Neural cell (in vitro differentiated cells): ENCODE results near the gene PGA3. TPM values are rescaled to one million over a fixed set of nuclear protein-coding genes. Genes with fewer than 3 reads are reported as not detected.
"Not testable (repeated sequence)": the region's sequence is repeated elsewhere in the genome, so short reads cannot be mapped to it uniquely, and the experiment has no call there.

Experiments
- H2AFZ ChIP-seq: fragments of 200-600, 300-800 bp; sonication (generic), shearing (Covaris generic); 2 replicates; pipeline ENCODE4 v1.6.0; 2014; ENCODE audit warnings: low read depth, mild to moderate bottlenecking, antibody characterized with exemption, low read length, moderate library complexity
- H3F3A ChIP-seq: fragments of 200-600 bp; shearing (Covaris generic); 2 replicates; pipeline ENCODE4 v1.6.1; 2016; ENCODE audit warnings: mild to moderate bottlenecking, moderate library complexity, mixed read lengths, antibody characterized with exemption, low read length; ENCODE audit not compliant: insufficient read depth, poor library complexity, severe bottlenecking
- H3K27ac ChIP-seq: fragments of 200-600, 300-800 bp; sonication (generic), shearing (Covaris generic); 2 replicates; pipeline ENCODE4 v1.5.1; 2014; ENCODE audit warnings: mild to moderate bottlenecking, low read length, moderate library complexity
- H3K27me3 ChIP-seq: fragments of 300-800, 200-600 bp; sonication (generic), shearing (Covaris generic); 2 replicates; pipeline ENCODE4 v1.6.0; 2014; ENCODE audit warnings: mild to moderate bottlenecking, low read depth, low read length, moderate library complexity; ENCODE audit not compliant: insufficient read depth
- H3K36me3 ChIP-seq: fragments of 300-800, 200-600 bp; sonication (generic), shearing (Covaris generic); 2 replicates; pipeline ENCODE4 v1.5.1; 2014; ENCODE audit warnings: mild to moderate bottlenecking, antibody characterized with exemption, low read length, moderate library complexity; ENCODE audit not compliant: insufficient read depth
- H3K4me2 ChIP-seq: fragments of 300-800, 200-600 bp; sonication (generic), shearing (Covaris generic); 2 replicates; pipeline ENCODE4 v1.6.0; 2014; ENCODE audit warnings: mild to moderate bottlenecking, low read length
- H3K4me3 ChIP-seq: fragments of 300-800, 200-600 bp; sonication (generic), shearing (Covaris generic); 2 replicates; pipeline ENCODE4 v1.5.1; 2014; ENCODE audit warnings: mild to moderate bottlenecking, low read length, moderate library complexity
- H3K79me2 ChIP-seq: fragments of 200-600 bp; shearing (Covaris generic); replicated peaks from 2 replicates; pipeline ENCODE4 v1.6.0; 2014; ENCODE audit warnings: mild to moderate bottlenecking, low read length, moderate library complexity; ENCODE audit not compliant: insufficient read depth
- H3K9ac ChIP-seq: fragments of 300-800, 200-600 bp; sonication (generic), shearing (Covaris generic); 2 replicates; pipeline ENCODE4 v1.6.1; 2016; ENCODE audit warnings: mild to moderate bottlenecking, low read length, mixed read lengths
- H3K9me2 ChIP-seq: fragments of 200-600 bp; shearing (Covaris generic); 2 replicates; pipeline ENCODE4 v1.6.1; 2016; ENCODE audit warnings: mild to moderate bottlenecking, low read length, mixed read lengths; ENCODE audit not compliant: insufficient read depth
- H3K9me3 ChIP-seq: fragments of 200-600, 300-800 bp; sonication (generic), shearing (Covaris generic); 2 replicates; pipeline ENCODE4 v1.6.1; 2016; ENCODE audit warnings: mild to moderate bottlenecking, mixed run types, low read length, moderate library complexity, mixed read lengths
- H4K20me1 ChIP-seq: fragments of 200-600 bp; shearing (Covaris generic); 2 replicates; pipeline ENCODE4 v1.6.1; 2016; ENCODE audit warnings: mild to moderate bottlenecking, mixed run types; ENCODE audit not compliant: insufficient read depth
- polyA plus RNA-seq: library from polyadenylated mRNA; depleted of rRNA; stranded (reverse); fragments of >200 nt; gene quantifications from 2 replicates; pipeline ENCODE4 v1.2.3, GENCODE V29; 2014

The PGA3 gene
- polyA plus RNA-seq, 1 donor from 2014 or later = not detected

GRCh38 chr11:61211327-61211952 lies 8.1 kb downstream of the PGA3 start:
- H3K9me3 ChIP-seq, H3K27me3 ChIP-seq, H3K27ac ChIP-seq, H3K9ac ChIP-seq, H3K4me2 ChIP-seq, H4K20me1 ChIP-seq, H2AFZ ChIP-seq, H3K9me2 ChIP-seq, H3K79me2 ChIP-seq, H3K4me3 ChIP-seq, H3F3A ChIP-seq, H3K36me3 ChIP-seq: not testable (repeated sequence)

- not testable (repeated sequence) for H3K9me2 ChIP-seq, H2AFZ ChIP-seq, H3K36me3 ChIP-seq, H3K9me3 ChIP-seq, H3F3A ChIP-seq, H3K4me3 ChIP-seq, H3K9ac ChIP-seq, H3K79me2 ChIP-seq, H3K4me2 ChIP-seq, H4K20me1 ChIP-seq, H3K27ac ChIP-seq, H3K27me3 ChIP-seq
Measured at GRCh38 chr11:61212202-61212601, 8.9 kb downstream of the PGA3 start.

DNA sequence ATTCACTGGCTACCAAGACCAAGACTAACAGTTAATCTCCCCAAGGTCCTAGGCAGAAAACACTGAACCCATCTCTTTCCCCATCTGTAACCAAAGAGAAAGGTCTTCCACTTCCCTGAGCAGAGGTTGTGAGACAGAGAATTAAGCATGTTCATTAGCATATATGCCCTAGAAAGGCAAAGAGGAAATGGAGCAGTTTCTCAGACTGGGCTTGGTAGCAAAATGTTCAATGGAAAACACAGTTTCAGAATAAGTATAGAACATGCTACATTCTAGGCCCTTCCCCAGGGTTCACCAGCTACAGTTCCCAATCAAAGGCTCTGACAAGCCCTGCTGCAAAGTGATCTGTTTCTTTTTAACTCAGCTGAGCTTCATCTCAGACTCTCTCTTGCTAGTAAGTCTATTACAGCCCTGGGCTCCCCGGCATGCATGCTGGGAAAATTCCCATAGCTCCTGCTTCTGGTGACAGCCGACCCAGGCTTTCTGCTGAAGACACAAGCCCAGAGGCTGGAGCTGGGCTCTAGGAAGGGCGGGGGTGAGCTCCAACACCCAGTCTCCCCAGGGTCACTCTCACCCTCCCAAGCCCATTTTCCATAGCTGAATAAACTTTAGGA lies 10.5 kb downstream of the PGA3 start:
- not testable (repeated sequence) for H3K36me3 ChIP-seq, H3K27ac ChIP-seq, H3K4me3 ChIP-seq, H3K9ac ChIP-seq, H4K20me1 ChIP-seq, H3K9me3 ChIP-seq, H3K9me2 ChIP-seq, H2AFZ ChIP-seq, H3K79me2 ChIP-seq, H3K4me2 ChIP-seq, H3K27me3 ChIP-seq, H3F3A ChIP-seq

- H3K27ac ChIP-seq, H3K9me2 ChIP-seq, H3K27me3 ChIP-seq: not testable (repeated sequence)
Measured at GRCh38 chr11:61218306-61218705, 15.0 kb downstream of the PGA3 start.

DNA sequence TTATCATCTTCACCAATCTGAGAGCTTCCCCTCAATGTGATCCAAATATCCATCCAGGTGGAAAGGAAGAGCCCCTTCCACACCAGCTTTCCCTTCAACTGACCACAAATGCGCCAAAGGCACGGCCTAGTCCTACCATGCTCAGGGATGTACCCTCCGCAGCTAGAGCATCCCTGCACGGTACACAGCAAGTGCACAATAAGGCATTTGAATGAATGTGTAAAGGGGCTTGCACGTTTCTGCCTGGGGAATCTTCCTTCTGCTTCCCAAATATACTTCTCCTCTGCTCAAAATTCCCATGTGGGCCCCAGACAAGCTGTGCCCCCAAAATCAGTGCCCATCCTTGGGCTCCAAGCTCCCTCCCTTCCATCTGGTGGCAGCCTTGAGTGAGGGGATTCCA lies 15.7 kb downstream of the PGA3 start:
- H3K9ac ChIP-seq, H3K9me2 ChIP-seq, H3F3A ChIP-seq, H2AFZ ChIP-seq, H3K36me3 ChIP-seq, H3K4me2 ChIP-seq, H3K27ac ChIP-seq, H3K9me3 ChIP-seq, H4K20me1 ChIP-seq, H3K79me2 ChIP-seq, H3K27me3 ChIP-seq, H3K4me3 ChIP-seq: not testable (repeated sequence)

More at GRCh38 chr11:61218306-61218705, 15.0 kb downstream of the PGA3 start:
- H3K36me3 ChIP-seq, H2AFZ ChIP-seq, H3K9me3 ChIP-seq, H3K79me2 ChIP-seq, H3K9ac ChIP-seq, H4K20me1 ChIP-seq, H3F3A ChIP-seq, H3K4me3 ChIP-seq, H3K4me2 ChIP-seq: not testable (repeated sequence)

DNA sequence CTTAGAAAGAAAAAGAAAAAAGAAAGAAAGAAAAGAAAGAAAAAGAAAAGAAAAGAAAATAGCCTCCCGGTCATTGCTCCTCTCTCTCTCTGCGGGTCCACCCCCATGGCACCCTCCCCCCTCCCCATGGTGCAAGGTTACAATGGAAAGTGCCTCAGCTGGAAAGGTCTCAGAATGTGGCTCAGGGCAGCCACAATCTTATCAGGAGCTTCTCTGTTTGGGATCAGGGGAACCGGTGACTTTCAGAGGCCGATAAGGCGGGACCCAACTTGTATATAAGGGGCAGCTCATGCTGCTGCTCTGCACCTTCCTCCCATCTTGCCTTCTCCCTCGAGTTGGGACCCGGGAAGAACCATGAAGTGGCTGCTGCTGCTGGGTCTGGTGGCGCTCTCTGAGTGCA lies 18.7 kb downstream of the PGA3 start, which contains the start of gene PGA4:
PGA4 (plus strand) TSS at position 301 of the 400 bp plus-strand sequence; CDS start at position 355, 54 bp downstream.
- not testable (repeated sequence) for H3K36me3 ChIP-seq, H3K4me2 ChIP-seq, H3K9ac ChIP-seq, H3K4me3 ChIP-seq, H2AFZ ChIP-seq, H4K20me1 ChIP-seq, H3K27me3 ChIP-seq, H3K27ac ChIP-seq, H3K9me2 ChIP-seq, H3K79me2 ChIP-seq, H3K9me3 ChIP-seq, H3F3A ChIP-seq

- not testable (repeated sequence) for H3K36me3 ChIP-seq, H3F3A ChIP-seq, H3K9ac ChIP-seq, H3K4me3 ChIP-seq, H3K9me3 ChIP-seq, H4K20me1 ChIP-seq, H3K9me2 ChIP-seq, H2AFZ ChIP-seq, H3K79me2 ChIP-seq, H3K27me3 ChIP-seq, H3K4me2 ChIP-seq, H3K27ac ChIP-seq
Measured at GRCh38 chr11:61222692-61223091, 19.4 kb downstream of the PGA3 start.

- H3K4me2 ChIP-seq, H2AFZ ChIP-seq, H3K36me3 ChIP-seq, H3K4me3 ChIP-seq, H3K79me2 ChIP-seq, H3K9me2 ChIP-seq, H3K9ac ChIP-seq, H3K27me3 ChIP-seq, H3F3A ChIP-seq, H3K27ac ChIP-seq, H3K9me3 ChIP-seq, H4K20me1 ChIP-seq: not testable (repeated sequence)
Measured at GRCh38 chr11:61226457-61227137, 23.3 kb downstream of the PGA3 start.
